BLaER1 (cell line): ENCODE results near the gene KLHL36.

Experiments used
- H3K27ac ChIP-seq: shearing (Covaris generic); formaldehyde crosslinking; 2 replicates; pipeline ENCODE4 v1.8.1; 2022
- H3K27me3 ChIP-seq: shearing (Covaris generic); formaldehyde crosslinking; 2 replicates; pipeline ENCODE4 v1.8.1; 2022
- H3K36me3 ChIP-seq: shearing (Covaris generic); formaldehyde crosslinking; 2 replicates; pipeline ENCODE4 v1.8.1; 2022
- H3K4me1 ChIP-seq: shearing (Covaris generic); formaldehyde crosslinking; 2 replicates; pipeline ENCODE4 v1.8.1; 2022
- H3K4me2 ChIP-seq: shearing (Covaris generic); formaldehyde crosslinking; 2 replicates; pipeline ENCODE4 v1.8.1; 2022
- H3K4me3 ChIP-seq: shearing (Covaris generic); formaldehyde crosslinking; 2 replicates; pipeline ENCODE4 v1.8.1; 2022
- H3K9ac ChIP-seq: shearing (Covaris generic); formaldehyde crosslinking; 2 replicates; pipeline ENCODE4 v1.8.1; 2022
- H3K9me3 ChIP-seq: shearing (Covaris generic); formaldehyde crosslinking; 2 replicates; pipeline ENCODE4 v1.8.1; 2022
- H4K20me1 ChIP-seq: shearing (Covaris generic); formaldehyde crosslinking; 2 replicates; pipeline ENCODE4 v1.8.1; 2022
- Cebpa-rat ChIP-seq: shearing (Covaris generic); IDR thresholded peaks from 2 replicates; pipeline ENCODE4 v1.8.1; 2022

KLHL36 gene

DNA sequence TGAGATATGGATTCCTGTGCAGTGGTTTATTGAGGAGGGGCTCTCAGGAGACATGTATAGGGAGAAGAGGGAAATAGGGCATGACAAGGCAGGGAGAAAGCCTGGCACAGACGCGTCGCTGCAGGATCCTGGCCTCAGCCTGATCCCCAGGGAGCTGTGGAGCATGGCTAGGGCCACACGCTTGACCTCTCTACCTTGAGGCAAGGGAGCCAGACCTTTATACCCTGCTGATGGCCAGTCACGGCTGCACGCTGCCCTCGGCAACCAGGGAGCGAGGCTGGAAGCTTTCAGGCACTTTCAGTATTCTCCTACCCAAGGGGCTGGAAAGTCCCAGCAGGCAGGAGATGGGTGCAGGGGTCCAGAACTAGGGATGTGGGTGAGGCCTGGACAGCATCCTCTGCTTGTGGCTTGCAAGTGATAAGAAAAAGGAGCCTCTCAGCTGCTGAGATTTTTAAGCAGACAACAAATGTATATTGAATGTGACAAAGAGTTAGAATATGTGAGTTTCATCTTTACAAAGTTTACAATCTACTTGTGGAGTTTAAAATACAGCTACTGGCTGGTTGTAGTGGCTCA lies 10.0 kb upstream of the KLHL36 start:
- H3K36me3 ChIP-seq = no peaks in the 10 kb centered on the region
- H3K9ac ChIP-seq = no peak overlapping the region
- no peak overlapping the region for H3K4me3 ChIP-seq
- H3K4me1 ChIP-seq = peaks cover 62% of the 10 kb centered on the region
- H4K20me1 ChIP-seq = no peaks in the 10 kb centered on the region
- TF ChIP-seq Cebpa-rat = no peak
- H3K9me3 ChIP-seq = no peaks in the 10 kb centered on the region
- peak overlapping the region; percentile 79 for H3K4me2 ChIP-seq
- H3K27ac ChIP-seq = peak overlapping the region; percentile 65
- no peaks in the 10 kb centered on the region for H3K27me3 ChIP-seq

- no peak overlapping the region for H3K4me3 ChIP-seq
- H3K9me3 ChIP-seq = no peaks in the 10 kb centered on the region
- no peaks in the 10 kb centered on the region for H4K20me1 ChIP-seq
- H3K36me3 ChIP-seq = no peaks in the 10 kb centered on the region
- H3K4me2 ChIP-seq = peak overlapping the region; percentile 80
- peaks cover 81% of the 10 kb centered on the region for H3K4me1 ChIP-seq
- no peak for TF ChIP-seq Cebpa-rat
- H3K27me3 ChIP-seq = no peaks in the 10 kb centered on the region
- H3K27ac ChIP-seq = peak overlapping the region; percentile 78
- H3K9ac ChIP-seq = peak overlapping the region; percentile 58
These were observed 8.2 kb upstream of the KLHL36 start for GRCh38 chr16:84640145-84640544.

- peak overlapping the region; percentile 58 for H3K9ac ChIP-seq
- H3K4me3 ChIP-seq = peak overlapping the region; percentile 4; the same call in 1 of the 2 replicates
- TF ChIP-seq Cebpa-rat = no peak
- peak overlapping the region; percentile 78 for H3K27ac ChIP-seq
- no peaks in the 10 kb centered on the region for H3K27me3 ChIP-seq
- H3K4me2 ChIP-seq = peak overlapping the region; percentile 80
- no peaks in the 10 kb centered on the region for H3K36me3 ChIP-seq
- no peaks in the 10 kb centered on the region for H3K9me3 ChIP-seq
- no peaks in the 10 kb centered on the region for H4K20me1 ChIP-seq
- H3K4me1 ChIP-seq = peaks cover 87% of the 10 kb centered on the region
These were observed 6.5 kb upstream of the KLHL36 start for GRCh38 chr16:84641643-84642358.

- Histone ChIP-seq H3K4me1 (peaks cover 83% of the 10 kb centered on the region), H3K9ac (peak overlapping the region; percentile 58), H3K27ac (peak overlapping the region; percentile 78), H3K36me3 (no peaks in the 10 kb centered on the region), H3K4me2 (peak overlapping the region; percentile 80), H3K9me3 (no peaks in the 10 kb centered on the region), H3K4me3 (no peak overlapping the region), H3K27me3 (no peaks in the 10 kb centered on the region), H4K20me1 (no peaks in the 10 kb centered on the region)
- no peak for TF ChIP-seq Cebpa-rat
These were observed 5.1 kb upstream of the KLHL36 start for GRCh38 chr16:84643180-84643583.

- peak overlapping the region; percentile 80 for H3K4me2 ChIP-seq
- no peaks in the 10 kb centered on the region for H3K9me3 ChIP-seq
- peak overlapping the region; percentile 58 for H3K9ac ChIP-seq
- peaks cover 78% of the 10 kb centered on the region for H3K4me1 ChIP-seq
- H3K27ac ChIP-seq = peak overlapping the region; percentile 78
- H3K36me3 ChIP-seq = no peaks in the 10 kb centered on the region
- no peaks in the 10 kb centered on the region for H4K20me1 ChIP-seq
- H3K4me3 ChIP-seq = no peak overlapping the region
- TF ChIP-seq Cebpa-rat = no peak
- H3K27me3 ChIP-seq = no peaks in the 10 kb centered on the region
These were observed 4.6 kb upstream of the KLHL36 start for GRCh38 chr16:84643674-84644073.

DNA sequence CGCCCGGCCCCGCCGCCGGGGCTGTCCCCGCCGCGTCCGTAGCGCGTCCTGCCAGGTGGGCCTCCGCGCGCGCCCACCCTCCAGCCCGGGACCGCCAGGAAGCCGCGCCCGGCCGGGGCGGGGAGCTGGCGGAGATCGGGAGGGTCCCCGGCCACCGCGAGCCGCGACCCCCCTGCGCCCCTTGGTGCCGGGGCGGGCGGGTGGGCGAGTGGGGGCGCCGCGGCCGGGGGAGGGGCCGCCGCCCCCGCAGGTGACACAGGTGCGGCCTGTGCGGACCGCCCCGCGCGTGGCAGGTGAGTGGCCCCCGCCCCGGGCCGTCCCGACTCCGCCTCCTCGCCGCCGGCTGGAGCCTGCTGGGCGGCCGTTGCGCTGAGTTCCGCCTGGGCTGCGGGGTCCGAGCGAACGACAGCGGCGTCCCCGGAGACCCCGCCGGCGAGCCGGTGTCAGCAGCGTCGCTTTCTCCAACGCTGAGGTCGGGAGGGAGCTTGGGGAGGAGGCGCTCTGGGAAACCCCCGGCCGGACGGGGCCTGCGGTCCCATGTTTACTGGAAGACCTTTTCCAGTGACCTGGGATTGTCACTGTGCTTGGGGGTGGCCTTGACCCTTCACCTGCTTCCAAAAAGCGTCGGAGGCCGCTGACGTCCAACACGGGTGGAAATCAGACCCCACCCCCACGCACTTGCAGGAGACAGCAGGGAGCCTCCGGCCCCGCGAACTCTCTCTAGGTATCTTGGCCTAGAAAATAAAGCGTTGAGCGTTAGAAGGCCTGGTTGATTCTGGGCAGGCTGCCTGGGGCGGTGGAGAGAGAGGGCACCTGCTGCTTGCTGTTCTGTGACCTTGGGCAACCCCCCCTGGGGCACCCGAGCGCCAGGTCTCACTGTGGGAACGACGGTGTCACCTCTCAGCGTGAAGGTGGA lies 542 bp downstream of the KLHL36 start:
- Histone ChIP-seq H3K4me2 (peak overlapping the region; percentile 98), H4K20me1 (peaks cover 49% of the 10 kb centered on the region), H3K4me1 (peaks cover 35% of the 10 kb centered on the region), H3K27ac (peak overlapping the region; percentile 78), H3K36me3 (peaks cover 37% of the 10 kb centered on the region), H3K4me3 (peak overlapping the region; percentile 84), H3K9me3 (no peaks in the 10 kb centered on the region), H3K27me3 (no peaks in the 10 kb centered on the region), H3K9ac (peak overlapping the region; percentile 82)
- TF ChIP-seq Cebpa-rat = no peak

DNA sequence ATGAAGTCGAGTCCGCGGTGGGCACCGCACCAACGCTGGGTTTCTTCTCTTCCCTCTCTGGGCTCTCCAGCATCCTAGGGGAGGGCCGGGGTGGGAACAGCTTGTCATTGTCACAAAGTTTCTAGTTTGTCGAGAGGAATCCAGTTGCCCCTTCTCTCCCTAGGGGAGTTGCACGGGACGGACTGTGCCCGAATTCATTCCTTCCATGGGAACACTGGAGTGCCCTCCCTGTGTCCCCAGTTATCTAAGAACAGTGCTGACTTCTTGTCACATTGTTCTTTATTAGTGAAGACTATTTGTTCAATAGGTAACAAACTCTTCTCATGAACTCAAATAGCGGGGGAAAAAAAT lies 1.2 kb downstream of the KLHL36 start:
- Histone ChIP-seq H3K4me3 (peak overlapping the region; percentile 84), H3K27ac (peak overlapping the region; percentile 78; the same call in 1 of the 2 replicates), H3K9ac (peak overlapping the region; percentile 82)

DNA sequence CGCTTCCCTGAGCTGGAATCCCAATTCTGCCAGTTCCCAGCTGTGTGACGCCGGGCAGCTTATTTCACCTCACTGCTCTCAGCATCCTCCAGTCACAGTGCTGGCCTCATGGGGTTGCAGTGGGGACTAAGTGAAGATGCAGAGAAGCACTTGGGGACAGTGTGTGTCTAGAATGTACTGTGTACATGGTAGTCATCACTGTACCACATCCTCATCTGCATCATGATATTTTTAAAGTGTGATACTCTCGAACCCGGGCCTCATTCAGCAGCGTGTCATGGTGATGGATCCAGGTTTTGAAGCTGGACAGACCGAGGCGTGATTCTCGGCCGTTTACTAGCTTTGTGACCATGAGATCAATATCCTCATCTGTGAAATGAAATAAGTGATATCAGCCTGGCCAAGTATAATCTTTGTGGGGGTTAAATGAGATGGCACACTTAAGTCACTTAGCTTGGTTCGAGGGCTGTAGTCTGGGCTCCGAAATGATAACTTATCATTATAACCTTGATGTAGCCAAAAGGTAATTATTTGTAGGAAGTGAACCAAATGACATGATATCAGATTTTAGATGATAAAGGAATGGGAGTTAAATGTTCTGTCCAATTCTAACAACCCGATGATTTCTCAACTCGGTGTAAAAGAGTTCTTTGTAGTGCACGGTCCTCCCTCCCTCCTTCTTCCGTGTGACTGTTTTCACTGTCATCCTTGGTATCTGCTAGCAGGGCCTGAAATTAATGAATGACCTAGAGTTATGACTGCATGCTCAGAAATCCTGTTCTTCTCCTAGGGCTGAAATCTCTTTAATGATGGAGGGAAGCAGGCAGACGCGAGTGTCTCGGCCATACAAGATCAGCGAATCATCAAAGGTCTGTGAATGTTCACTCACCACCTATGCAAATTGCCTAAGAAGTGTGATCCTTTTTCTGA lies 2.0 kb downstream of the KLHL36 start:
- Histone ChIP-seq H3K36me3 (peaks cover 52% of the 10 kb centered on the region), H3K4me2 (no peak overlapping the region), H3K27ac (no peak overlapping the region), H3K4me3 (no peak overlapping the region), H3K27me3 (no peaks in the 10 kb centered on the region), H3K4me1 (peaks cover 21% of the 10 kb centered on the region), H3K9ac (no peak overlapping the region), H3K9me3 (no peaks in the 10 kb centered on the region), H4K20me1 (peaks cover 54% of the 10 kb centered on the region)
- no peak for TF ChIP-seq Cebpa-rat

More for the DNA sequence above, 1.2 kb downstream of the KLHL36 start:
- H3K36me3 ChIP-seq = peaks cover 43% of the 10 kb centered on the region
- peaks cover 54% of the 10 kb centered on the region for H4K20me1 ChIP-seq
- no peaks in the 10 kb centered on the region for H3K9me3 ChIP-seq
- peaks cover 29% of the 10 kb centered on the region for H3K4me1 ChIP-seq
- no peaks in the 10 kb centered on the region for H3K27me3 ChIP-seq
- TF ChIP-seq Cebpa-rat = no peak
- H3K4me2 ChIP-seq = peak overlapping the region; percentile 98

DNA sequence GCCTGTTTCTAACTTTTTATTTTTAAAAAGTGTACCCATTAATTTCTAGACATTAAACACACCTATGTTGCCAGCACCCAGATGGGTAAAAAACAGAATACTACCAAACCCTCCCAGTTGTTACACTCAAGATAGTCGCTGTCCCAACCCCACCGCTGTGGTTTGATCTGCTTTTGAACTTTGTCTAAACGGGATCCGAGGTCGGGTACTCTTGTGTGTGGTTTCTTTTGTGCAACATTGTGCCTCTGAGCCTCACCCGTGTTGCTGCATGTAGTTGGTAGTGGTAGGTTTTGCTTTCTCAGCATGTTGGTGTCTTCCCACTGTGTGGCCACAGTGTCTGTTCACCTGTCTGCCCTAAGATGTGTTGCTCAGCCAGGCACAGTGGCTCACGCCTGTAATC lies 4.3 kb downstream of the KLHL36 start:
- TF ChIP-seq Cebpa-rat = no peak

More for the DNA sequence above, 4.3 kb downstream of the KLHL36 start:
- no peak overlapping the region for H3K9ac ChIP-seq
- H3K9me3 ChIP-seq = no peaks in the 10 kb centered on the region
- H3K27ac ChIP-seq = no peak overlapping the region
- H3K4me3 ChIP-seq = no peak overlapping the region
- H3K4me1 ChIP-seq = peaks cover 26% of the 10 kb centered on the region
- peaks cover 62% of the 10 kb centered on the region for H4K20me1 ChIP-seq
- H3K27me3 ChIP-seq = no peaks in the 10 kb centered on the region
- H3K4me2 ChIP-seq = no peak overlapping the region
- peaks cover 72% of the 10 kb centered on the region for H3K36me3 ChIP-seq
